Sigmoid colon (tissue), 4 donors: Measurements from ENCODE around the gene NUMA1.

Source experiments
- EP300 ChIP-seq, 4 donors: sonication (generic); formaldehyde crosslinking; IDR thresholded peaks; one replicate each; pipeline ENCODE4 v1.6.1; 2017; ENCODE audit warnings: antibody characterized with exemption in 4 of 4
- POLR2AphosphoS5 ChIP-seq, 4 donors: sonication (generic); formaldehyde crosslinking; IDR thresholded peaks; one replicate each; pipeline ENCODE4 v1.6.1; 2017; ENCODE audit warnings: antibody characterized with exemption in 4 of 4
- TF ChIP-seq, protein P1 (sequence below), 4 experiments: fragments of 450-650 bp in 3 of 4; fragments of 200-600 bp in 1 of 4; IDR thresholded peaks; one replicate each; pipeline ENCODE4 v1.5.1; 2016 to 2019; ENCODE audit warnings: antibody characterized with exemption in 4 of 4, mild to moderate bottlenecking in 3 of 4, moderate library complexity in 2 of 4

DNA sequence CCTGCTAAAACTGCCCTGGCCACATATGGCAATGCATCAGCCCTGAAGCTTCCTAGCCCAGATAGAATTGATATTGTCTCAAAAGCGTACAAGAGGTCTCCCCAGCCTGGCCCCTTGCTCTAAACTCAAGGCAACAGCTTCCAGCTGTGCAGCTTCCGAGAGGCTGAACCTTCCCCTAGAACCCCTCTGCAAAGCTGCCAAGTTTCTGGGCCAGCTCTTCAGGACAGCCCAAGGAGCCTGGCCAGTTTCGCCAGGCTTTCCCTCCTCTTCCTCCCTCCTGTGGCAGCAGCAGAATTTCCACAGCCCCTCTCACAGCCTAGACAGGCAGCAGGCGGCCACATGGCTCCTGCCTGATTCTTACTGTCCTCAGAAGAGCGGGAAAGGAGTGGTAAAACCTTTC lies 34.5 kb downstream of the NUMA1 start:
- TF ChIP-seq, protein P1, sequence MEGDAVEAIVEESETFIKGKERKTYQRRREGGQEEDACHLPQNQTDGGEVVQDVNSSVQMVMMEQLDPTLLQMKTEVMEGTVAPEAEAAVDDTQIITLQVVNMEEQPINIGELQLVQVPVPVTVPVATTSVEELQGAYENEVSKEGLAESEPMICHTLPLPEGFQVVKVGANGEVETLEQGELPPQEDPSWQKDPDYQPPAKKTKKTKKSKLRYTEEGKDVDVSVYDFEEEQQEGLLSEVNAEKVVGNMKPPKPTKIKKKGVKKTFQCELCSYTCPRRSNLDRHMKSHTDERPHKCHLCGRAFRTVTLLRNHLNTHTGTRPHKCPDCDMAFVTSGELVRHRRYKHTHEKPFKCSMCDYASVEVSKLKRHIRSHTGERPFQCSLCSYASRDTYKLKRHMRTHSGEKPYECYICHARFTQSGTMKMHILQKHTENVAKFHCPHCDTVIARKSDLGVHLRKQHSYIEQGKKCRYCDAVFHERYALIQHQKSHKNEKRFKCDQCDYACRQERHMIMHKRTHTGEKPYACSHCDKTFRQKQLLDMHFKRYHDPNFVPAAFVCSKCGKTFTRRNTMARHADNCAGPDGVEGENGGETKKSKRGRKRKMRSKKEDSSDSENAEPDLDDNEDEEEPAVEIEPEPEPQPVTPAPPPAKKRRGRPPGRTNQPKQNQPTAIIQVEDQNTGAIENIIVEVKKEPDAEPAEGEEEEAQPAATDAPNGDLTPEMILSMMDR (IDR thresholded peaks at IDR 0.05), result no peak
- TF ChIP-seq POLR2AphosphoS5 (IDR thresholded peaks at IDR 0.05), result no peak
- no peak for TF ChIP-seq EP300 (IDR thresholded peaks at IDR 0.05)
